GM12878 (cell line): Measurements from ENCODE around the gene BRD3. TPM values are rescaled to one million over a fixed set of nuclear protein-coding genes. Genes with fewer than 3 reads are reported as not detected.

Experiments used
- ATAC-seq: fragments of 200-7000 bp; cut with Tn5 transposase; 3 replicates; pipeline ENCODE4 v1.9.1; 2020; ENCODE audit warnings: mild to moderate bottlenecking, moderate library complexity
- BruUV-seq: library from RNA; stranded (reverse); fragments of 400-500 nt; replicated peaks from 2 replicates; lab custom pipeline; 2021; lab: Mats Ljungman, UMichigan
- CTCF ChIA-PET: fragments of 300-600 bp; sonication (Branson Sonifier 250); formaldehyde crosslinking; extraction: SDS; loops from one replicate; lab custom pipeline; 2021; ENCODE audit warnings: inconsistent platforms; lab: Yijun Ruan, JAX
- POLR2A ChIA-PET: fragments of 350-600 bp; formaldehyde crosslinking; extraction: SDS; loops from one replicate; lab custom pipeline; 2021; ENCODE audit warnings: inconsistent platforms; lab: Charles Lee
- RAD21 ChIA-PET: fragments of 300-600 bp; sonication (Branson Sonifier 250); formaldehyde crosslinking; loops from one replicate; lab custom pipeline; 2023; ENCODE audit warnings: antibody characterized with exemption; ENCODE audit not compliant: unreplicated experiment; lab: Charles Lee
- SMC1A ChIA-PET: fragments of 300-600 bp; sonication (Branson Sonifier 250); formaldehyde crosslinking; loops from one replicate; lab custom pipeline; 2023; ENCODE audit not compliant: unreplicated experiment, uncharacterized antibody; lab: Charles Lee
- DNase-seq: peaks from one replicate; pipeline ENCODE4 v3.0.0-alpha.2; 2011; ENCODE audit warnings: low read depth, low spot score
- FAIRE-seq: peaks from 3 replicates; lab custom pipeline; 2011; peaks lifted over from hg19 to GRCh38; lab: Jason Lieb, UNC
- H2AFZ ChIP-seq: 2 replicates; pipeline ENCODE4 v1.6.0; 2011; ENCODE audit warnings: low read depth, low read length, control low read depth; ENCODE audit not compliant: control insufficient read depth
- H3K27ac ChIP-seq: 2 replicates; pipeline ENCODE4 v1.5.1; 2011; ENCODE audit warnings: control low read depth; ENCODE audit not compliant: control insufficient read depth, insufficient read depth
- H3K27me3 ChIP-seq, 2 experiments: replicated peaks in 1 of 2; 2 replicates each; pipeline versions ENCODE4 v1.6.0 to v1.6.1; 2011; ENCODE audit warnings: low read length in 1 of 2; ENCODE audit not compliant: control insufficient read depth in 2 of 2, insufficient read depth in 2 of 2
- H3K36me3 ChIP-seq, 2 experiments: 2 replicates each; pipeline ENCODE4 v1.5.1; 2011; ENCODE audit warnings: low read length in 1 of 2; ENCODE audit not compliant: control insufficient read depth in 2 of 2, insufficient read depth in 2 of 2
- H3K4me1 ChIP-seq: 2 replicates; pipeline ENCODE4 v1.6.1; 2011; ENCODE audit warnings: mild to moderate bottlenecking, low read length, moderate library complexity, mixed read lengths; ENCODE audit not compliant: control insufficient read depth, insufficient read depth
- H3K4me2 ChIP-seq: 2 replicates; pipeline ENCODE4 v1.6.0; 2011; ENCODE audit warnings: control low read depth; ENCODE audit not compliant: control insufficient read depth, insufficient read depth
- H3K4me3 ChIP-seq: fragments of 200-600 bp; sonication (generic); 2 replicates; pipeline ENCODE4 v1.5.1; 2016
- H3K79me2 ChIP-seq: 2 replicates; pipeline ENCODE4 v1.6.0; 2011; ENCODE audit warnings: low read length; ENCODE audit not compliant: control insufficient read depth, insufficient read depth
- H3K9ac ChIP-seq: 2 replicates; pipeline ENCODE4 v1.8.0; 2011; ENCODE audit warnings: low read length, control low read depth, mixed read lengths; ENCODE audit not compliant: control insufficient read depth, insufficient read depth
- H3K9me3 ChIP-seq: replicated peaks from 3 replicates; pipeline ENCODE4 v1.5.1; 2011; ENCODE audit warnings: mild to moderate bottlenecking, low read length; ENCODE audit not compliant: control insufficient read depth, insufficient read depth
- H4K20me1 ChIP-seq: 2 replicates; pipeline ENCODE4 v1.6.0; 2011; ENCODE audit not compliant: control insufficient read depth, insufficient read depth
- HDAC6 ChIP-seq: fragments of 200-600 bp; sonication (generic); IDR thresholded peaks from one replicate; pipeline ENCODE4 v1.8.0; 2017; ENCODE audit warnings: antibody characterized with exemption; ENCODE audit not compliant: unreplicated experiment
- HDGF ChIP-seq: fragments of 450-650 bp; IDR thresholded peaks from 2 replicates; pipeline ENCODE4 v1.6.1; 2016; ENCODE audit warnings: antibody characterized with exemption
- MTA3 ChIP-seq: IDR thresholded peaks from 2 replicates; pipeline ENCODE4 v1.6.1; 2012; ENCODE audit warnings: low read length, inconsistent platforms, borderline replicate concordance
- MYB ChIP-seq: fragments of 150-350 bp; IDR thresholded peaks from 2 replicates; pipeline ENCODE4 v1.6.1; 2014; ENCODE audit warnings: mild to moderate bottlenecking, low read depth, low read length, borderline replicate concordance
- NFXL1 ChIP-seq: fragments of 450-650 bp; IDR thresholded peaks from 2 replicates; pipeline ENCODE4 v1.6.1; 2017; ENCODE audit warnings: antibody characterized with exemption, mild to moderate bottlenecking, borderline replicate concordance
- PML ChIP-seq: IDR thresholded peaks from 2 replicates; pipeline ENCODE4 v1.6.1; 2012; ENCODE audit warnings: low read length, inconsistent platforms
- SMARCA5 ChIP-seq: fragments of 450-650 bp; IDR thresholded peaks from 2 replicates; pipeline ENCODE4 v1.6.1; 2017; ENCODE audit warnings: mild to moderate bottlenecking
- TAF1 ChIP-seq: IDR thresholded peaks from 2 replicates; pipeline ENCODE4 v1.6.1; 2011; ENCODE audit warnings: mild to moderate bottlenecking, low read depth, low read length, borderline replicate concordance
- TCF12 ChIP-seq: IDR thresholded peaks from 2 replicates; pipeline ENCODE4 v1.6.1; 2011; ENCODE audit warnings: low read depth, mild to moderate bottlenecking, low read length
- WGBS: methylation state at CpG from one replicate; pipeline ENCODE4 v1.1.6; 2016; ENCODE audit warnings: low lambda C conversion rate; ENCODE audit not compliant: insufficient replicate concordance, insufficient coverage; ENCODE audit errors: missing lambda C conversion rate; 5-methylcytosine and 5-hydroxymethylcytosine counted together
- in situ Hi-C: fragments of 300-500 bp; cut with MboI; formaldehyde crosslinking; loops from 9 replicates; pipeline ENCODE4 v1.14.3; 2018; ENCODE audit warnings: mixed read lengths
- intact Hi-C: fragments of 100-400 bp; cut with micrococcal nuclease; formaldehyde crosslinking; loops from one replicate; pipeline ENCODE4 v1.14.2; 2022; ENCODE audit not compliant: unreplicated experiment
- polyA plus RNA-seq, 11 experiments: library from polyadenylated mRNA; depleted of rRNA in 4 of 11; unstranded in 6 of 11; stranded (reverse) in 5 of 11; fragments of >200 nt; fragmentation: Nextera tagmentation in 4 of 11; fragmentation: Illumina TruSeq in 1 of 11; extraction: Ambion mirVana in 4 of 11; extraction: Trizol in 1 of 11; gene quantifications; 1 replicate in 1 of 11; 2 replicates in 10 of 11; pipeline versions ENCODE4 v1.2.1 to v1.2.3, GENCODE V29; 2011 to 2016; ENCODE audit warnings: inconsistent platforms in 2 of 11, missing spikeins in 2 of 11, low read depth in 1 of 11
- total RNA-seq, 4 experiments: library from RNA; depleted of rRNA in 3 of 4; stranded (reverse); fragments of >200 nt in 3 of 4; fragmentation: Illumina TruSeq in 1 of 4; extraction: Trizol in 1 of 4; gene quantifications; 2 replicates each; pipeline versions ENCODE4 v1.2.1 to v1.2.3, GENCODE V29; 2013 to 2021
- TF ChIP-seq, protein P1 (sequence below): fragments of 450-650 bp; IDR thresholded peaks from 2 replicates; pipeline ENCODE4 v1.6.1; 2017; ENCODE audit warnings: low read depth, mild to moderate bottlenecking, moderate library complexity

BRD3 gene
- total and polyA plus RNA-seq, 10 of the 15 experiments (the other 5 are each of a cell fraction or from before 2014, with no cell fraction given) = 0.53 to 20.8 (median 4.8) TPM

DNA sequence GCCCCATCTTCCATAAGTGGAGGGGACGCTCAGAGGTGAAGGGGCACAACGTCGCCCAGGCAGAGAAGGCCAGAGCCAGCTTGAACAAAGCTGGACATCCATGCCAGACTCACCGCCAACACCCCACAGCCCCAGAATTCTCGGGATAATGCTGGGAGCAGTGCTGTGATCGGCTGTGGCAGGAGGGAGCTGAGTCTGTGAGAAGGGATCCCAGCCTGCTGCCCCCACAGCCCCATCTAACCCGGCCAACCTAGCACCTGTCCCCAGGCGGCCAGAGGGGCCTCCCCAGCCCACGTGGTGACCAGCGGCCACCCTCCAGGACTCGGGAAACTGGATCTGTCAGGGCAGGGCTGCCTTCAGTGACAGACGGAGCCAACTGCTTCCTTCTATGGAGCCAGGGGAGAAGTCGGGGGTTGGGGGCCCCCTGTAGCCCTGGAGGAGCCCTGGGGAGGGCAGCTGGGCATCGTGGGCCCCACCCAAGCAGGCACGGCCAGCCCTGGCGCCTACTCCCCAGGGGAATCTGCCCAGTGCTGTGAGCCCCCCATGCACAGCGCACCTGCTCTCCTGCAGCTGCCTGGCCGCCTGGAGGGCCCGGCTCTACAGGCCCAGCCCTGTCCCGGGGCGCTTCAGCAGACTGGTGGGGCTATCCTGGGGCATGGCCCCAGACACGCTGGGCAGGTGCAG lies 6.0 kb downstream of the BRD3 start:
- no peaks in the 10 kb centered on the region for H3K36me3 ChIP-seq
- peaks cover 34% of the 10 kb centered on the region for H3K79me2 ChIP-seq
- no peak for ATAC-seq
- FAIRE-seq = no peak
- H3K27ac ChIP-seq = no peak overlapping the region
- no peaks in the 10 kb centered on the region for H3K9me3 ChIP-seq
- TF ChIP-seq, protein P1, sequence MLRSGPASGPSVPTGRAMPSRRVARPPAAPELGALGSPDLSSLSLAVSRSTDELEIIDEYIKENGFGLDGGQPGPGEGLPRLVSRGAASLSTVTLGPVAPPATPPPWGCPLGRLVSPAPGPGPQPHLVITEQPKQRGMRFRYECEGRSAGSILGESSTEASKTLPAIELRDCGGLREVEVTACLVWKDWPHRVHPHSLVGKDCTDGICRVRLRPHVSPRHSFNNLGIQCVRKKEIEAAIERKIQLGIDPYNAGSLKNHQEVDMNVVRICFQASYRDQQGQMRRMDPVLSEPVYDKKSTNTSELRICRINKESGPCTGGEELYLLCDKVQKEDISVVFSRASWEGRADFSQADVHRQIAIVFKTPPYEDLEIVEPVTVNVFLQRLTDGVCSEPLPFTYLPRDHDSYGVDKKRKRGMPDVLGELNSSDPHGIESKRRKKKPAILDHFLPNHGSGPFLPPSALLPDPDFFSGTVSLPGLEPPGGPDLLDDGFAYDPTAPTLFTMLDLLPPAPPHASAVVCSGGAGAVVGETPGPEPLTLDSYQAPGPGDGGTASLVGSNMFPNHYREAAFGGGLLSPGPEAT = no peak
- TF ChIP-seq MTA3 (no peak), PML (no peak), NFXL1 (no peak), MYB (no peak), HDGF (no peak), TCF12 (no peak), HDAC6 (no peak), TAF1 (no peak), SMARCA5 (no peak)
- no peak overlapping the region for H2AFZ ChIP-seq
- 81% methylated on average over 22 of the region's 22 CpGs for WGBS
- CTCF ChIA-PET = no interaction called here
- H3K4me1 ChIP-seq = peaks cover 24% of the 10 kb centered on the region
- RAD21 ChIA-PET = no interaction called here
- no peaks in the 10 kb centered on the region for H3K27me3 ChIP-seq
- POLR2A ChIA-PET = interaction anchor here (1.0 kb wide), 1 partner anchor 71 kb away, joined by 3 read pairs; no protein-coding TSS in a partner anchor
- no TSS peak for BruUV-seq
- no peak for DNase-seq
- intact Hi-C loops = no loop called here
- SMC1A ChIA-PET = interaction anchor here (1.5 to 1.6 kb wide), 2 partner anchors 11 to 12 kb away, joined by 3 to 4 read pairs; no protein-coding TSS in a partner anchor
- H3K4me2 ChIP-seq = no peak overlapping the region
- in situ Hi-C loops = no loop called here
- H4K20me1 ChIP-seq = peaks cover 25% of the 10 kb centered on the region
- no peak overlapping the region for H3K4me3 ChIP-seq
- H3K9ac ChIP-seq = no peak overlapping the region
